ENCODE data around the gene SF3B6.

GRCh38 chr2:24052951-24053350, 23.2 kb downstream of the SF3B6 start:
- TF ChIP-seq SPI1 (IDR thresholded peaks at IDR 0.05; ENCODE audit: low read depth, low read length) (no peak), POLR2A (IDR thresholded peaks at IDR 0.05; ENCODE audit: low read depth, low read length) (no peak), POLR2AphosphoS5 (IDR thresholded peaks at IDR 0.05; ENCODE audit: low read depth, low read length) (no peak), TAF1 (IDR thresholded peaks at IDR 0.05; ENCODE audit: low read depth, low read length) (no peak), POU2F2 (IDR thresholded peaks at IDR 0.05; ENCODE audit: low read depth, low read length) (no peak)

All from GM12891 (cell line).